IPS-18c (cell line): ENCODE data around the gene FBLN1.

Experiments
- H3K4me3 ChIP-seq: 2 replicates; pipeline ENCODE4 v1.7.0; 2013; ENCODE audit warnings: low read depth, mild to moderate bottlenecking, low read length, moderate library complexity; ENCODE audit not compliant: insufficient read depth
- H3K9me3 ChIP-seq: one replicate; pipeline ENCODE4 v1.6.1; 2013; ENCODE audit warnings: mild to moderate bottlenecking, low read length, moderate library complexity; ENCODE audit not compliant: control insufficient read depth, insufficient read depth

The FBLN1 gene

GRCh38 chr22:45563362-45564040 lies 60.8 kb downstream of the FBLN1 start:
- peaks cover 5% of the 10 kb centered on the region for H3K9me3 ChIP-seq

GRCh38 chr22:45564349-45565030 lies 61.8 kb downstream of the FBLN1 start:
- peaks cover 5% of the 10 kb centered on the region for H3K9me3 ChIP-seq
- H3K4me3 ChIP-seq, result no peak overlapping the region; the same call in 1 of the 2 replicates

More at GRCh38 chr22:45563362-45564040, 60.8 kb downstream of the FBLN1 start:
- no peak overlapping the region for H3K4me3 ChIP-seq

DNA sequence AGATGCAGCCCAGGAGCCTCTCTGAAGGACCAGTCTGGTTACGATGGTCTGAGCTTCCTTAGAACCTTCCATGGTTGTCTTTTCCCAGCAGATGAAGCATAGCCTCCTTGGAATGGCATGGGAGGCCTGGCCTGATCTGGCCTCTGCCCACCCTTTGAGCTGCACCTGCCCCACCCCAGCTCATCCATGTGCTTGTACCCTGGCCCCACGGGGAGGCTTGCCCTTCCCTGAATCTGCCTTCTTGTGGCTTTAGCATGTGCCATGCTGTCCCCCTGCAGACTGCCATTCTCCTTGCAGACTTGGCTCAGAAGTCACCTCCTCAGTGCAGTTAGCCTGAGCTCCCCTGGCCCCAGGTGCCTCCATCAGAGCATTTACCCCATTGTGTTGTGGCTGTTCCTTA lies 62.5 kb downstream of the FBLN1 start:
- no peak overlapping the region for H3K4me3 ChIP-seq
- H3K9me3 ChIP-seq, result peaks cover 3% of the 10 kb centered on the region

GRCh38 chr22:45565973-45566372 lies 63.3 kb downstream of the FBLN1 start:
- Histone ChIP-seq H3K9me3 (peaks cover 3% of the 10 kb centered on the region), H3K4me3 (no peak overlapping the region)

GRCh38 chr22:45568213-45568612 lies 65.5 kb downstream of the FBLN1 start:
- no peaks in the 10 kb centered on the region for H3K9me3 ChIP-seq
- H3K4me3 ChIP-seq, result no peak overlapping the region

GRCh38 chr22:45571089-45571488 lies 68.4 kb downstream of the FBLN1 start:
- Histone ChIP-seq H3K4me3 (no peak overlapping the region), H3K9me3 (no peaks in the 10 kb centered on the region)

DNA sequence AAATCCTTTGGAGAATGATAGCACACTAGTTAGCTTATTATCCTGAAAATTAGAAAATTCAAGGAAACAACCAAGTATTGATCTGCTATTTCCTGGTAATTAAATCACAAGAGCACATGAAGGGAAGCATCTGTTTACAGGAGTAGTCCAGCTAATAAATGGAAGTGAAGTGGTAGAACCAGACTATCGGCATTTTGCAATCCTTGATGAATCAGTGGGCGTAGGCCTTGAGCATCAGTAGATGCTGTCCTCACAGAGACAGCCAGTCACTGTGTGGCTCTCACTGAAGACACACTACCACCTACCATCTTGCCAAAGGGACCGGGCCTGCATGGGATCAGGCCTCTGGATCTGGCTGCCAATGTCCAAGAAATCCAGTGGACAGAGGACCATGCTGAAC lies 69.8 kb downstream of the FBLN1 start:
- Histone ChIP-seq H3K9me3 (no peaks in the 10 kb centered on the region), H3K4me3 (no peak overlapping the region)

- H3K4me3 ChIP-seq, result no peak overlapping the region
- no peaks in the 10 kb centered on the region for H3K9me3 ChIP-seq
These were observed 71.5 kb downstream of the FBLN1 start for GRCh38 chr22:45574069-45574703.

- Histone ChIP-seq H3K9me3 (no peaks in the 10 kb centered on the region), H3K4me3 (no peak overlapping the region)
These were observed 72.5 kb downstream of the FBLN1 start for GRCh38 chr22:45575173-45575572.

- H3K4me3 ChIP-seq, result no peak overlapping the region
- no peaks in the 10 kb centered on the region for H3K9me3 ChIP-seq
These were observed 73.1 kb downstream of the FBLN1 start for GRCh38 chr22:45575607-45576272.

DNA sequence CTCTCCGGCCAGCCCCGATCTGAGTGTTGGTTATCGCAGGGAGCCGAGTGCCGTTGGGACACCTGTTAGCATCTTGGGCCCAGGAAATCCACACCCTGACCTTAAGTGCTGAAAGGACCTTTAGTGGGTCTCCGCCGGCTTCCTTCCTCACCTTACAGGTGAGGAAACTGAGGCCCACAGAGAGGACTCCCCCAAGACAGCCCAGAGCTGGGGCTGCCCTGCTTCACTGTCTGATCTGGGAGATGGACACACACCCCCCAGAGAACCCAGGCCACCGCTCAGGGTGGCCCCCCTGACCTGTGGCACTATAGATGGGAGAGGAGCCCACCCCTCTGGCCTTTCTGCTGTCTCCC lies 73.6 kb downstream of the FBLN1 start:
- Histone ChIP-seq H3K4me3 (no peak overlapping the region), H3K9me3 (no peaks in the 10 kb centered on the region)

DNA sequence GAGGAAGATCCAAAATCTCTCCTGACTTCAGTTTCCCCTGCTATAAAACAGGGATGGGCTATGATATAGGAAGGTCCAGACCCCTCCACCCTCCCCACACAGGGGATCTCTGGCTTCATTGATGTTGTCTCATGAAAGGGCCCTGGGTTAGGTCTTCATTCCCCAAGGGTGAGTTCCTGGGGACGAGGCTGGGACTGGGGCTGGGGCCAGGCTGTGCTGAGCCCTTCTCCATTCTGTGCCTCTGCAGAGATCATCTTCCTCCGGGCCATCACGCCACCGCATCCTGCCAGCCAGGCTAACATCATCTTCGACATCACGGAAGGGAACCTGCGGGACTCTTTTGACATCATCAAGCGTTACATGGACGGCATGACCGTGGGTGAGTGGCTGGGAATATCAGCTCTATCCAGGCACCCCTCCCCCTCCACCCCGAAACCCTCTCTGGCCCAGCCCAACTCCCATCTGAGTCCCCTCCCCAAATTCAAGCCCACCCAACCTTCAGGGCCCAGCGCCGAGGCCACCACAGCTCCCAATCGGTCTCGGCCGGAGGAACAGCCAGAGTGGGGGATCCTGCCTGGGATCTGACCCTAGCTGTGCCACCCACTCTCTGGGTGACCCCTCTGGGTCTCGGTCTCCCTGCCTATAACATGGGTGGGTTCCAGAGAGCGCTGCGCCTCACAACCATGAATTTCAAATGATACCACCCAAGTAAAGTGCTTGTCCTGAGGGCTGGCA lies 74.2 kb downstream of the FBLN1 start:
- no peaks in the 10 kb centered on the region for H3K9me3 ChIP-seq
- H3K4me3 ChIP-seq, result no peak overlapping the region

GRCh38 chr22:45577746-45578523 lies 75.3 kb downstream of the FBLN1 start:
- Histone ChIP-seq H3K4me3 (no peak overlapping the region), H3K9me3 (no peaks in the 10 kb centered on the region)

GRCh38 chr22:45578524-45579147 lies 76.0 kb downstream of the FBLN1 start:
- Histone ChIP-seq H3K4me3 (no peak overlapping the region), H3K9me3 (no peaks in the 10 kb centered on the region)

- no peaks in the 10 kb centered on the region for H3K9me3 ChIP-seq
- no peak overlapping the region for H3K4me3 ChIP-seq
These were observed 76.6 kb downstream of the FBLN1 start for GRCh38 chr22:45579306-45579705.
